Brain microvascular endothelial cell (primary cell): ENCODE results near the gene CAD.

Source experiments
- DNase-seq: peaks from one replicate; pipeline ENCODE4 v3.0.0-alpha.2; 2020
- H3K27ac ChIP-seq: fragments of 250-450 bp; sonication (Bioruptor Pico); 2 replicates; pipeline ENCODE4 v1.5.1; 2020; ENCODE audit warnings: mild to moderate bottlenecking, moderate library complexity
- H3K27me3 ChIP-seq: fragments of 250-450 bp; sonication (Bioruptor Pico); replicated peaks from 2 replicates; pipeline ENCODE4 v1.5.1; 2020; ENCODE audit warnings: mild to moderate bottlenecking
- H3K36me3 ChIP-seq: fragments of 250-450 bp; sonication (Bioruptor Pico); replicated peaks from 2 replicates; pipeline ENCODE4 v1.5.1; 2020; ENCODE audit warnings: mild to moderate bottlenecking
- H3K4me3 ChIP-seq: 2 replicates; pipeline ENCODE4 v1.5.1; 2011; ENCODE audit warnings: low read depth, mild to moderate bottlenecking, control low read depth, low read length, moderate library complexity
- CTCF ChIP-seq: IDR thresholded peaks from 2 replicates; pipeline ENCODE4 v1.5.1; 2011; ENCODE audit warnings: low read depth, mild to moderate bottlenecking, moderate library complexity, low read length, control low read depth, inconsistent platforms; ENCODE audit errors: missing control alignments
- in situ Hi-C: cut with HindIII; loops from 2 replicates; pipeline ENCODE4 v1.10.0; 2017; ENCODE audit warnings: low sequenced_read_pairs, low pct_ligation_motif_present

Gene CAD

GRCh38 chr2:27211943-27212625 is 5.1 kb upstream of the CAD start, which contains the start of the genes ATRAID and SLC5A6:
Gene ATRAID, plus strand, starts transcription at chr2:27212041. Its CDS starts 328 bp downstream, at chr2:27212369.
Gene SLC5A6, minus strand, starts transcription at chr2:27212268. Its CDS starts 4,618 bp downstream, at chr2:27207650.
- Histone ChIP-seq H3K27ac (peak within 1 kb of the TSS; percentile 92), H3K4me3 (peak within 1 kb of the TSS; percentile 91), H3K36me3 (peaks cover 8% of the 10 kb centered on the region), H3K27me3 (no peaks in the 10 kb centered on the region)
- peak; percentile 65 for DNase-seq
- no peak for TF ChIP-seq CTCF
- in situ Hi-C loops, result no loop called here

- Histone ChIP-seq H3K27me3 (no peaks in the 10 kb centered on the region), H3K27ac (peak overlapping the region; percentile 92), H3K36me3 (peaks cover 2% of the 10 kb centered on the region), H3K4me3 (peak overlapping the region; percentile 91)
- no peak for TF ChIP-seq CTCF
- in situ Hi-C loops, result no loop called here
- peak; percentile 59 for DNase-seq
These were observed 4.3 kb upstream of the CAD start for GRCh38 chr2:27212626-27213471.

- in situ Hi-C loops, result no loop called here
- H3K27ac ChIP-seq, result no peak overlapping the region
- H3K36me3 ChIP-seq, result peaks cover 3% of the 10 kb centered on the region
- TF ChIP-seq CTCF, result no peak
- no peak for DNase-seq
- H3K27me3 ChIP-seq, result no peaks in the 10 kb centered on the region
- H3K4me3 ChIP-seq, result no peak overlapping the region
These were observed 2.2 kb upstream of the CAD start for GRCh38 chr2:27214941-27215340.

- TF ChIP-seq CTCF, result no peak
- H3K27me3 ChIP-seq, result no peaks in the 10 kb centered on the region
- peak overlapping the region; percentile 49 for H3K4me3 ChIP-seq
- DNase-seq, result no peak
- peaks cover 12% of the 10 kb centered on the region for H3K36me3 ChIP-seq
- in situ Hi-C loops, result no loop called here
- H3K27ac ChIP-seq, result no peak overlapping the region
These were observed 592 bp upstream of the CAD start for GRCh38 chr2:27216416-27217137.

GRCh38 chr2:27218614-27219013 is 1.4 kb downstream of the CAD start:
- Histone ChIP-seq H3K36me3 (peaks cover 28% of the 10 kb centered on the region), H3K4me3 (peak overlapping the region; percentile 90), H3K27ac (no peak overlapping the region), H3K27me3 (no peaks in the 10 kb centered on the region)
- no peak for TF ChIP-seq CTCF
- in situ Hi-C loops, result no loop called here
- no peak for DNase-seq
